Stimulated activated CD8-positive, alpha-beta memory T cell treated with anti-CD3 and anti-CD28 coated beads, Interleukin-15, amount 100 ng/mL, for 4 hours (primary cell): Measurements from ENCODE around the gene PARVA.
"Not testable (repeated sequence)": the region's sequence is repeated elsewhere in the genome, so short reads cannot be mapped to it uniquely, and the experiment has no call there.

Experiments used
- DNase-seq, 2 donors: peaks; one replicate each; pipeline ENCODE4 v3.0.0-alpha.2; 2020; ENCODE audit warnings: low read depth in 2 of 2

The PARVA gene

GRCh38 chr11:12503886-12504285 lies 126.5 kb downstream of the PARVA start:
- no peak for DNase-seq

DNA sequence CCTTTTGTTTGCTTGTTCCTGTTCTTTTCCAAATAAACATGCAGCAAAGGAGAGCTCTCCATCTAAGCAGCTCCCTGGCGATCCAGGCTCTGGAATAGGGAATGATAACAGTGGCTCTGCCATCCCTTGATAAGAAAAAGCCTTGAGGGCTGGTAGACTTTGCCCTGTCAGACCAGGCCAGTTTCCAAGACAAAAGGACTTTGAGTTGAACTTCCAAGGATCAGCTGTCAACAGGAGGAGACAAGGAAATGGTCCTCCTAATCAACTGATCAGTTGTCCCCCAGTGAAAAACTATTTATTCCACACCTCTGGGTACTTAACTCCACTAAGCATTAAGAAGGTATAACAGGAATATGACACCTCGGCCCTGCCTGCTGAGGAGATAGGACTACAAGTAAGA lies 127.8 kb downstream of the PARVA start:
- DNase-seq = no peak

DNA sequence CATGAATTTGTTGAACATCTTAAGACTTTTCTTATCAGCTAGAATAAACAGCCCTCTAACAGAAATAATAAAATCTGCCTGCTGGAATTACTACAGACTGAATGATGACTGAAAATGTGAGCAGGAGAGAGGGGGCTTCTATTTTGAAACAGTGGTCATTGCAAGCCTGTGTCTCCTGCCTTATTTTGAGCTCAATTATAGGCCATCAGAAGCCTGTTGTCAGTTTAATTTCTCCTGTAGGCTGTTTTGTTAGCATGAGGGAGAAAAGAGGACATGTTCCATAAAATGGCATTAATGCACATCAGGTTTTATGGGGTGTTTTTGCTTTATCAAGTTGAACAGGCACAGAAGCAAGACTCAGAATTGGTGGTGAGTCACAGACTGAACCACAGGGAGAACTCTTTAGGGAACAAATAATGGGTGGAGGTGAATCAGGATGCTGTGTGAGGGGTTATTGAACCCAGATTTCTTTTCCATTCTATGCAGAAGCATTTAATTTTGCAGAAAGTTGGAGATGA lies 129.1 kb downstream of the PARVA start:
- no peak for DNase-seq

DNA sequence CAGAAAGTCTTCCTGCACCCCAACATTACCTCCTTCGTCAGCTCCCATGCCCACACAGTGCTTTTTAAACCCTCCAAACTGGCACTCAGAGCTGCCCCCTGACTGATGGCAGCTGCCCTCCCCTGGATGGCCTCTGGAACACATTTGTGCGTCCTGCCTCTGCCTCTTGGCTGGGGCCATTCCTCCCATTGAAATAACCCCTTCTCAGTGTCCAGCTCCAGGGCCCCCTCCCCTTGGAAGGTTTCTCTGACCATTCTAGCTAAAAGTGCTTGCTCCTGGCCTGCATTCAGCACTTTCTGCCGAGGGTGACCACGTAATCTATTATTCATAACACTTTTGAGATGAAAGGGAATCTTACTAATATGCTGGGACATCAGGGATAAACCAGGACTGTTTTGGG lies 130.0 kb downstream of the PARVA start:
- no peak for DNase-seq

DNA sequence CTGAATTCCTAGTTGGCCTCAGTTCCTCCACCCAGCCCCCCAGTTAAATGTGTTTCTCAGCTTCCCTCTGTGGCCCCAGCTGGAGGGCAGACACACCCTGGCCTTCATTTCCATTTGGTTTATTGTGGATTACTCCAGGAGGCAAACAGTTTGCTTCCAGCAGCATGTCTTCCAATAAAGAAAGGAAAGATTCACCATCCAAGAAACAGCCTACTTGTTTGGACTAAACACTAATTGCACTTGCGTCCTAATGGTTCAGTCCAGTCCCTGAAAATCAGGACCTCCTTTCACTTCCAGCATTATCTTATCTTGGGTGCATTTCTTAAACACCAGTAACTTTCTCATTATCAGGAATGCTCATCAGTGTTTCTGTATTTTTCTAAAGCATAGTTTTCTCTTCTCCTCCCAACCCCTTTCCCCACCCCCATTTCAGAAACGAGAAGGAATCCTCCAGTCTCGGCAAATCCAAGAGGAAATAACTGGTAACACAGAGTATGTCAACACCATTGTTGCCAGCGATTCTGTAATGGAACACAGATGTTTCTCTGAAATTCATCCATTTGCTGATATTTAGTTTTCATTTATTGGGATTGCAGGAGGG lies 130.9 kb downstream of the PARVA start:
- DNase-seq = no peak

- no peak for DNase-seq
Observed at GRCh38 chr11:12509371-12509770, 132.0 kb downstream of the PARVA start.

- DNase-seq = no peak
Observed at GRCh38 chr11:12512132-12512531, 134.8 kb downstream of the PARVA start.

DNA sequence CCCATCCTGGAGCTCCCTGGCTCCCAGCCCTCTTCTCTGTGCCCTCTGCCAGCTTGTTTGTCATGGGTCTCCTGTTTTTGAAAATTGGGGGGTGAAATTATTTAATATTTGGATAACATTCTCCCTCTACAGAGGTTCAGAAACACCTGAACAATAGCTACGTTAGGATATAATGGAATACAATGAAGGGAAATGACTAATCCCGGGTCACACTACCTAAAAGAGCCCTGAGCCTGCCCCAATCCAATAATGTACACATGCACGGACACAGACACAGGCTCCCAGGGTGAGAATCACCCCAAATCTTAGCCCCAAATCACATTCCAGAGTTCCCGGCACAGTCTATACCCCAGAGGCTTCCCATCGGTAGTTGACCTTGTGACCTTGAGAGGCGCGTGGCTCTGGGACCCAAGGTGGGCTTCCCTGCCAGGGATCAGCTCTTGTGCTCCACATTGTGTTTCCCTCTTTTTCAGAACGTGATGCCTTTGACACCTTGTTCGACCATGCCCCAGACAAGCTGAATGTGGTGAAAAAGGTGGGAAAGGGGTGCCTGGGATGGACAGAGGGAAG lies 135.5 kb downstream of the PARVA start:
- no peak for DNase-seq

- no peak for DNase-seq
Observed at GRCh38 chr11:12516387-12517105, 139.2 kb downstream of the PARVA start.

DNA sequence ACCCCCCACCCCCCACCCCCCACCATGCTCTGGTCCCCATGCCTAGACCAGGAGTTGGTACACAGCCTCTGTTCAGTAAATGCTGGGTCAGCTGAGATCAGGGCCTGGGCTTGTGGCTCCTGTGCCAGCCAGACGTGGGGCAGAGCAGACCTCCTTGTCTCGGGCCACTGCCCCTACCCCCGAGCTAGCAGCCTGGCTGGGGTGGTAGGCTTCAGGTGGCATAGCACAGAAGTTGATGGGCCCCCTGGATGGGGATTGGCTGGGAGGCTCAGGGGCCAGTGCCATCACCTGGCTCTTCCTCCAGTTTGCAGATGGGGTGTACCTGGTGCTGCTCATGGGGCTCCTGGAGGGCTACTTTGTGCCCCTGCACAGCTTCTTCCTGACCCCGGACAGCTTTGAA lies 139.9 kb downstream of the PARVA start:
- DNase-seq = no peak

- DNase-seq = no peak
Observed at GRCh38 chr11:12517741-12518140, 140.4 kb downstream of the PARVA start.

GRCh38 chr11:12518606-12519385 lies 141.4 kb downstream of the PARVA start:
- DNase-seq = no peak

DNA sequence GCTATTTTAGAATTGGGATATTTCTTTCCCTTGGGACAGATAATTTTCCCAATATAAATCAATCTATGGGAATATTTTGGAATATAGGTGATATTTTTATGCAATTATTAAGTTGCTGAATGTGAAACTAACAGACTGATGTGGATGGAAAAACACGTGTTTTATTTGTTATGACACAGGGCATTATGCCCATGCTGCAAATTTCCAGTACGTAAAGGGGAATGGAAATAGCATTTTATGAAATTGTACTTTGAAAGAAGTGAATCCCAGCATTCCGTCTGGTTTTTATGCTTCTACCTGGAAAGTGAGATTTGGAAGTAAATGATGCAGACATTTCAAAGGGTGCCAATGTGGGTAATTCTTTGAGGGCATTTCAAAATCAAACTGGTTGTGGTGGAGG lies 142.7 kb downstream of the PARVA start:
- no peak for DNase-seq

GRCh38 chr11:12520576-12520975 lies 143.2 kb downstream of the PARVA start:
- DNase-seq = not testable (repeated sequence)

DNA sequence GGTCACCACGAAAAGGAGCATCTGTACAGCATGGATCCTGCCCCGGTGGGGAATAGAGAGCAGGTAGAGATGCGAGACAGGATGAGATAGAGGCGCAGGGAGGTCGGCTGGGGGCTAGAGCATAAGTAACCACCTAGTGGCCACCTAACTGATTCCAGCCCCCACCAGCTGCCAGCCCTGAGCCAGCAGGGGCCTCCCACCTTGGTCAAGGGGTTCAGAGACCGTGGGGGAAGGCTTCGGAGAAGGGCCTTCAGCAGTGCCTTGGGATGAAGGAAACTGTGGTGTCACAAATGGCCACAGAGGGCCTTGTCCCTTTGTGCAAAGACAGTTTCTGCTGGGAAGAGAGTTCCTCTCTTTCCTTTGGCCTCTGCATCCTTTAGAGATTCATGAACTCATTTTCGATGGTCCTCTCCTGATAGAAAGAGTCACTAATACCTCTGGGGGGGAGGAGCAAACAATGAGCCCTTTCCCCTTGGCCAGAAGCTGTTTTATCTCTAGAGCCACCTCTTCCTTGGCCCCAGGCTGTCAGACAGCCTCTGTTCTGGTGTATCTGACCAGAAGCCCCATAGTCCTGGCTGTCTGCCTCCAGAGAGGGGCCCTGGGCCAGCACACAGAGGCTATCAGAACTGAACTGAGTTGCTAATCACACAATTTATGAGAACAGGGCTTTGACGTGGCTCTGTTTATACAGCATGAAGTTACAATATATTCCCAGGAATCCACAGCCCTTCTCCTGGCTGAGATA lies 146.0 kb downstream of the PARVA start:
- no peak for DNase-seq

DNA sequence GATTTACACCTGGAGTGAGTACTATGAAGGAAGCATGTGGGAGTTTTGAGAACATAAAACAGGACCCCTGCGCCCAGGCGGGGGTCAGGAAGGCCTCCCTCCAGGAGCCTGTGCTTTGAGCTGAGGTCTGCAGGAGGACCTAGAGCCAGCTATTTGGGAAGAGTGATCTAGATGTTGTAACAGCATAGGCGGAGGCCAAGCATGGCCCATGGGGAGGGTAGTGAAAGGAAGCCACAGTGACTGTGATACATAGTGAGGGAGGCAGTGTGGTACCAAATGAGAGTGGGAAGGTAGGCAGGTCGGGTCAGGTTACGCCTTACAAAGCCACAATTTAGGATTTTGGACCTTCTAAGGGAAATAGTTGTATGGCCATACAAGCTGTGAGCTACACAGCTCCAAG lies 147.5 kb downstream of the PARVA start:
- DNase-seq = no peak

DNA sequence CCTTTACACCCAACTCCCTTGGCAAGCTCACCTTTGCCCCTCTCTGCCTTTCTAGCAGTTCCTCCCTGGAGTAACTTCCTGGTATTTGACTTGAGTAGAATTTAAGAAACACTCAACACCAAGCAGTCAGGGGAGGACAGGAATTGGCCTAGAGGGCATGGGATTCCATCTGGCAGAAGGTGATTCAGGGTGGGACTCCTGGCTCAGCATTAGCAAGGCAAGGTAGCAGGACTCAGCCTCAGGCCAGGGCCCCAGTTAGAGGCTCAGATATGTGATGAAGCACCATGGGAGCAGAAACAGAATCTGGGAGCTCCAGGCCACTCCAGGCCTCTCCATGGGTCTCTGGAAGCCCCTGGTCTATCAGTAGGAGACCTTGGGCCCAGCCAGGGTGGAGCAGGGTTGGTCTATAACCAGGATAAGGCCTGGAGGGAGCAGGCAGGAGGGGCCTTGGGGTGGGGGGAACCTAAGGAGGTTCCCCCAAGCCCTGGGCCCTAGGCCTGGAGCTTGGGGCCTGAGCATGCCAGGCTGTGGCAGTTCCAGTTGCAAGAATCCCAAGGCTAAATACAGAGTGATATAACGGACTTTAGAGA lies 148.2 kb downstream of the PARVA start:
- no peak for DNase-seq

GRCh38 chr11:12526789-12527188 lies 149.4 kb downstream of the PARVA start:
- DNase-seq = no peak

DNA sequence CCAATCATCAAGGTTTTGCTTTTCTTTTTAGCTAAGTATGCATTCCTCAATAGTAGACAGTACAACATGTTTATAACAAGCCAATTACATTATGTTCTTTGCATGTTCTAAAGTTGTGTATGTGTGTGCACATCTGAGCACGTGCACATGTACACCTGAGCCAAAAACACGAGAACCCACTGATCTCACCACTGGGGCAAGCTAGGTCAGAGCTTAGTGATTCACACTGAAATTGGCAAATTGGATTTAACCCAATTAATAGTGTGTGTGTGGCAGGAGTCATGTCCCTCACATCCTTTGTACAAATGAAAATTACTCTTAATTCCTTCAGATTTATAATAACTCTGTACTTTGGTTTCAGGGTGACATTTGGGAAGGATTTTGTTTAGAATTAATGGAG lies 151.1 kb downstream of the PARVA start:
- DNase-seq = no peak

- DNase-seq = no peak
Observed at GRCh38 chr11:12529041-12529440, 151.7 kb downstream of the PARVA start.

DNA sequence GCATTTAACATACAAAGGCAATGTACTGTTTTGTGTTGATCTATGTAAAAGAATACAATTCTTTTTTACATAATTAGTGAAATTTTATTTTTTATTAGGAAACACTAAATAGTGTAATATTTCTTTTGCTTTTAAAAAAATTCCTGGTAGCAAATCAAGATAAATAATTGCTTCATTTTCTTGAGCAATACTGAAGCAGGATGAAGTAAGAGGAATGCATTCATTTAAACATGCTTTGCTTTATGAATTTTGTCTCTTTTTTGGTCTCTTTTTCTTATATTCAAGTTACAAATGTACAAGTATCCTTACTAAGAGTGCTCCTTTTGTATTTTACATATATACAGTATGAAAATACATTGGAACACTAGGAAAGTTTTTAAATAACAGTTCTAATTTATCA lies 152.4 kb downstream of the PARVA start:
- no peak for DNase-seq
